Activated CD8-positive, alpha-beta memory T cell treated with anti-CD3 and anti-CD28 coated beads, Interleukin-2, amount 50 U/mL, for 1 hour (primary cell): ENCODE measurements around the gene ACYP2.
"Not testable (repeated sequence)": the region's sequence is repeated elsewhere in the genome, so short reads cannot be mapped to it uniquely, and the experiment has no call there.

ENCODE experiments used
- DNase-seq: peaks from one replicate; pipeline ENCODE4 v3.0.0-alpha.2; 2020; ENCODE audit errors: extremely low read depth

ACYP2 gene

GRCh38 chr2:54271843-54272627 is 156.6 kb downstream of the ACYP2 start:
- DNase-seq = no peak

- DNase-seq = no peak
Measured at GRCh38 chr2:54274781-54275242, 159.4 kb downstream of the ACYP2 start.

- DNase-seq = no peak
Measured at GRCh38 chr2:54275541-54275940, 160.1 kb downstream of the ACYP2 start.

GRCh38 chr2:54279385-54279784 is 164.0 kb downstream of the ACYP2 start:
- no peak for DNase-seq

GRCh38 chr2:54284826-54285225 is 169.4 kb downstream of the ACYP2 start:
- no peak for DNase-seq

- DNase-seq = no peak
Measured at GRCh38 chr2:54285451-54285850, 170.0 kb downstream of the ACYP2 start.

- no peak for DNase-seq
Measured at GRCh38 chr2:54287532-54287931, 172.1 kb downstream of the ACYP2 start.

- DNase-seq = no peak
Measured at GRCh38 chr2:54289917-54290316, 174.5 kb downstream of the ACYP2 start.

- no peak for DNase-seq
Measured at GRCh38 chr2:54290356-54291025, 175.1 kb downstream of the ACYP2 start.

- not testable (repeated sequence) for DNase-seq
Measured at GRCh38 chr2:54294665-54295064, 179.2 kb downstream of the ACYP2 start.

GRCh38 chr2:54295911-54296310 is 180.5 kb downstream of the ACYP2 start:
- no peak for DNase-seq

- DNase-seq = no peak
Measured at GRCh38 chr2:54298514-54298913, 183.1 kb downstream of the ACYP2 start.

- no peak for DNase-seq
Measured at GRCh38 chr2:54303631-54304030, 188.2 kb downstream of the ACYP2 start.

GRCh38 chr2:54306556-54306955 is 191.1 kb downstream of the ACYP2 start:
- no peak for DNase-seq

- no peak for DNase-seq
Measured at GRCh38 chr2:54308186-54308585, 192.8 kb downstream of the ACYP2 start.

GRCh38 chr2:54308782-54309181 is 193.4 kb downstream of the ACYP2 start:
- DNase-seq = no peak

- no peak for DNase-seq
Measured at GRCh38 chr2:54310311-54310710, 194.9 kb downstream of the ACYP2 start.

- no peak for DNase-seq
Measured at GRCh38 chr2:54310961-54311360, 195.5 kb downstream of the ACYP2 start.

GRCh38 chr2:54313147-54313546 is 197.7 kb downstream of the ACYP2 start:
- no peak for DNase-seq

GRCh38 chr2:54317973-54318372 is 202.6 kb downstream of the ACYP2 start:
- DNase-seq = no peak

- DNase-seq = no peak
Measured at GRCh38 chr2:54318821-54319220, 203.4 kb downstream of the ACYP2 start.

GRCh38 chr2:54321047-54321446 is 205.6 kb downstream of the ACYP2 start:
- no peak for DNase-seq

- DNase-seq = not testable (repeated sequence)
Measured at GRCh38 chr2:54324517-54324916, 209.1 kb downstream of the ACYP2 start.
